ENCODE measurements around the gene UTS2B.

Gene UTS2B, protein sequence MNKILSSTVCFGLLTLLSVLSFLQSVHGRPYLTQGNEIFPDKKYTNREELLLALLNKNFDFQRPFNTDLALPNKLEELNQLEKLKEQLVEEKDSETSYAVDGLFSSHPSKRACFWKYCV

DNA sequence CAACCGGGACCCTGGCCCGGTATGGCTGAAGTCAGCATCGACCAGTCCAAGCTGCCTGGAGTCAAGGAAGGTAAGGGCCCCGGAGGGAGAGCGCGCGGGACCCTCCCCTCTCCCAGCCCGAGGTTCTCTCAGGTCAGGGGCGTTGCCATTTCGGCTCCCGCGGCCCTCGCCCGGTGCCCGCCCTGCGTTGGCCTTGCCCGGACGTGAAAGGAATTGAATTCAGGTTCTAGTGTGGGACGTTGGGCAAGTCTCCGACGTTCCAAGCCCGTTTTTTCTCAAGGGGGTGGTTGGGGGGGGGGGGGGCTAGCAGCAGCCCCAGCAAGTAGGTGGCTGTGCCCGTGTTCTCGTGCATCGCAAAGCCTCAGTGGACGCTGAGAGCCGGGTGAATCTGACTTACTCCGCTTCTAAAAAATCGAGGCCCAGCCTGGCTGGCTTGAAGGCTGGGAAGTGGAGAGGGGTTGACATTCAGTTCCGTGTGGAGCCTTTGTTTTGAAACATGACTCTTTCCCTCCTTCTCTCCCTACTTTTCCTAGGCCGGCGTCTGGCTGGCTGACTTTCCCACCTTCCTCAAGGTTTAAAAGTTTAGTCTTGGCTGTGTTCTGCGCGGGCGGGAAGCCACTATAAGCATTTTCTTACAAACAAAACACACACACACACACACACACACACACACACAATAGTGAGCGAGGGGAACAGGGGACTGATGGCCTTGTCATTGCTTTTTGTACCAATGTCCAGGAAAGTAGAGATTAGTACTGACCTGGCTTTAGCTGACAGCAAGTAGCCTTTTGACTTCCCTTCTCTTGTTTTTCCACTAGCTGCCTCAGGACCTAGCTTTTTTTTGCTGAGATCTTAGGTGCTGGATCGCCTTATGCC lies at the start of gene UTS2B:
UTS2B (minus strand) TSS at position 873 of the 876 bp plus-strand sequence. CDS start 48,337 bp downstream, outside the sequence.
- no peak for DNase-seq

DNA sequence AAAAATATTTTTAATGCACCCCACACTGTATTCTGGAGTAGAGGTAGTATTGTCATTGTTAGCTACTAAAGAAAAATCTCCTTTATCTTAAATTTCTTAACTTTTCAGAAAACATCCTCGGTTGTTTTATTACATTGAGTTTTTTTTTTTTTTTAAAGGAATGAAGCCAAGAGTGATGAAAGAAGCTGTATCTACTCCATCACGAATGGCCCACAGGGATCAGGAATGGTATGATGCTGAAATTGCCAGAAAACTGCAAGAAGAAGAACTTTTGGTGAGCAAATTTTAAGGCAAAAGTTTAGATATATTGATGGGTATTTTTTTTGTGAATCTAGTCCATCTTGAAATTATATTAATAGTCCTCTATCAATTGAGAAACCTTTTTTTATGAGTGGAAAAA lies 49.7 kb upstream of the UTS2B start:
- no peak for DNase-seq

DNA sequence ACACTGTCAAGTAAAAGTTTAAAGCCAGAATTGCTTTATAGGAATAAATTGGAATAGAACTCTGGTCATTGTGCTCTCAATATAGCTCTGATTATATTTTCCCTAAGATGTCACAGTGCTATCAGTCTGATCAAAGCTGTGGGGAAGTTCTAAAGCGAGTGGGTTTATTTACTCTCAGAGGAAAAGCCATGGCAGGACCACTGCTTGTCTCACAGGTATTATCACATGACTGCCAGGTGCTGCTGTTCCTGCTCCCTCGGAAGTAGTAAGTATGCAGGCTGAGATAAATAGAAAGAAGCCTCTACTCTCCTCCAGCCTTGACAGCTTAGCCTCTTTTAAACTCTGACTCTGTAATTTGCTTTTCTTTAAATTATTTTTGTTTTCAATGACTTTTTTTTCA lies 49.1 kb upstream of the UTS2B start:
- no peak for DNase-seq

DNA sequence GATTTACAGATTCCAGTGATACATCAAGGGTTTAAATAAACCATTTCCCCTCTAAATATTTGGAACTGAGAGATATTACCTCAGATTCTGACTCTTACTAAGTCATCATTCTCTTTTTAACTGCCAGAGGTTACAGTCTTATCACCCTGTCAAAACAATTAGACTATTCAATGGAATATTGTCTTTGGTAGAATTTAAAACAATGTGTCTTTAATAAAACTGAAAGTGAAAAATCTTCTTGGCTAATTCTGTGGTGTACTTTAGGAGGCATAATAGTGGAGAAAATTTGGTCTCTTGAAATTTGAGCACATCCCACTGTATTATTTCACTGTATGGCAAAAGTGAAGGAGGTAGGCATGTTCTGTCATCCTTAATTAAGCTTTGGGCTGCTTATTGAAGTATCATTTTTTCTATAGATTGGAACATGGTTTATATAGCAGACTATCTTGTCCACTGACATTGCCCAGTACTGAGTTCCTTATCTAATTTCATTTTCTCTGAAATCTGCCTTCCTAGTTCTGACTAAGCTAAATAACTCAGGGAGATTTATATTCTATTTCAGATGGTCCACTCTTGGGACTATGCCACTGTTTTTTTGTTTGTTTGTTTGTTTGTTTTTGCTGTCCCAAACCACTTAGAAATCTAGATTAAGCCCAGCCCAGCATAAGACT lies 48.0 kb upstream of the UTS2B start:
- no peak for DNase-seq

DNA sequence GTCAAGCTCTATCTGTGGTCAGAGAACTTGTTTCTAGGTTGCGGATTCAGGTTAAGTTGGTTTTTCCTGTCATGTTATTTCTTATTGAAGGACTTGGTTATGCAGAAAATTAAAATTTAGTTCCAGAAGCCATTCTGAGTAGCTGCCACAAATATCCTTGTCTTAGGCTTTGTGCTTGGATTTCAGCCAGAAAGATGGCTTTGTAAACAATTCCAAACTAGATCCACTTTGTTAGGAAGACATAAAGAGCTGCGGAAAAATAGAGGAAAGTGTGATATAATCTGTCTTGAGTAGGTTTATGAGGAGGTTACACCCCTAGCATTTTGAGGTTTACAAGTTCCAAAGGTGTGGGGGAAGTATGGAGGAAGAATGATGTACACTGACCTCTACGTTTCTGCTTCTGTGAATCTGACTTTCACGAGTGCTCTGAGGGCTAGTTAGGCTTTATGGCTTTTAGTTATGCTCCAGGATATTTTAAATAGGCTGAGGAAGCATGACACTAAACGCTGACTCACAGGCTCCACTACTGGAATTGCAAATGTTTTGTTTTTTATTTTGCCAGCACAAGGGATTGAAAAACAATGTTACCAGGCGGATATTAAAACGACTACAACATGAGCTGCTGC lies 46.3 kb upstream of the UTS2B start:
- DNase-seq, result no peak

DNA sequence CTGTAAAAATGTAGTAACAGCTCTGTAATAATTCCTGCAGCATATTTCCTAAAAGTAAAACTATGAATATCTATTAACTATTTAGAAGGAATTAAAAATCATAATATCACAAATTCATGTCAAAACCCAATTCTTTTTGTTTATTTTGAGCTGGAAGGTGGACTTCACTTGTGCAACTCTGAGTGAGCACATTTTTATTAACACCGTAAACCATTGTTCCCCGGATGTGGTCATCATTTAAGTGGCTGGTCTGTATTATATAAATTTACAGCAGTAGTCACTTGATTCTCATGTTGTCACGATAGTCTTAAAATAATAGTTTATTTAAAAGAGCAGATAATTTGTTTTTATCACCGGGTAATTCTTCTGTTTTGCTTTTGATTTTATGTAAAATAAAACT lies 43.0 kb upstream of the UTS2B start:
- no peak for DNase-seq

DNA sequence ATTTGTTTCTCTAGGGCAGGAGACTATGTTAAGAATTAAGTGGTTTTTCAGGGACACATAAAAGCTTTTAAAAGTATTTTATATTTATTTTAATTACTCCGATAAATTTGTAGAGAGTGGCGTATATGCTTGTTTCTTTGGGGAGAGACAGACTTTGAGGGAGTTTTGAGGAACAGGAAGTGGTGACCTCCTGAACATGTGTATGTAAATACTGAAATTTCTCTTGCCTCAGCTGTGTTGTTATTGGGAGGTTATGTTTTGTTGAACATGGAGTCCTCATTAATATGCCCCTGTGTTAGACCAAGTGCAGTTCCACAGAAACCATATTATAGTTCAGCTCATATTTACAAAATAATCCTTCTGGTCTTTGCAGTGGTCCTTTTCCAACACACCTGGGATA lies 41.8 kb upstream of the UTS2B start:
- DNase-seq, result no peak

DNA sequence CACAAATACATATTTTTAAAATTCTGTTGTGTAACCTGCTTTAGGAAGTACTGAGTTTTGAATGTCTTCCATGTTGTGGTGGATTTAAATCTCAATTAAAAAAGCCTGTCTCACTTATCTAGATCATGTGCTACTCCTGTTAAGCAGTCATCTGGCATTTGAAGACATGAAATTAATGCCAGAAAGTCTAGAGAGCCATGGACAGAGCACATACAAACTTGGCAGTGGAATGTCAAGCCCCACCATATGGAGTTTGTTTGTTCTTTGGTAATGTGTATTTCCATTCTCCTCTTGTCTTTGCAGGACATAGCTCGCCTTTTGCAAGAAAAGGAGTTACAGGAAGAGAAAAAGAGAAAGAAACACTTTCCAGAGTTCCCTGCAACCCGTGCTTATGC lies 39.3 kb upstream of the UTS2B start:
- no peak for DNase-seq

DNA sequence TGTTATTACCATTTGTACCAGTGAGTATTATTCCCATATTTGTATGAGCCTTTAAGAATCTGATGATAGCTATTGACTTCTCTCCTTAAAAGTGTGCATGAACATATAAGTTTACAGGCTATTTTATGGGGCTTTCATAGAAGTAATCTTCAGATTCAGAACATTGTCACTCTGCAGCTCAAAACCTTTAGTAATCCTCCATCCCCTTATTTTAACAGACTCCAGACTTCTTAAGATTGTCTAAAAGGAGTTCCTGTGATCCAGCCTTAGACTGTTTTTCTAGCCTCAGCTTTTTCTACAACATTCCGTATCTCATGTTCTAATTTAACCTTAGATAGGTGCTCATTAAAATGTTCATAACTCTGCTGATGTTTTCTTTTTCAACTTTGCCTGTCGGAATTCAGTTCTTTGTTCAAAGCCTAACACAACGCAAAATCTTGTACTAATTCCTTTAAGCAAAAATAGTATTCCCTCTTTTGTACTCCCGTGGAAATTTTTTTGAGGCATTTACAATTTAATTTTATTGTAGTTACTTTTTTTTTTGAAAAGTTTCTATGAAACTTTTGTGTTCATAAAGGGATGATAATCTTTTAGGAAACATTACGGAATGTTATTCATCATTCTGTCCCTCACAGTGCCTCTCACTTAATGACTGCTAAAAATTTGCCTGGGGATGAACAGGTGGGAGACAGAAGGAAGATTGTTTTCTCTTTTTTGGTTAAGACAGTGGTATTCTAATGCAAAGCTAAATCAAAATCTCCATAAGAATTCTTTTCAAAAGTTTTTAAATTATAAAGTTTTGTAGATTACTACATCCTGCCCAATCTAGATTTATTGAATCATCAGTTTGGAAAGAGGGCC lies 38.7 kb upstream of the UTS2B start:
- no peak for DNase-seq

DNA sequence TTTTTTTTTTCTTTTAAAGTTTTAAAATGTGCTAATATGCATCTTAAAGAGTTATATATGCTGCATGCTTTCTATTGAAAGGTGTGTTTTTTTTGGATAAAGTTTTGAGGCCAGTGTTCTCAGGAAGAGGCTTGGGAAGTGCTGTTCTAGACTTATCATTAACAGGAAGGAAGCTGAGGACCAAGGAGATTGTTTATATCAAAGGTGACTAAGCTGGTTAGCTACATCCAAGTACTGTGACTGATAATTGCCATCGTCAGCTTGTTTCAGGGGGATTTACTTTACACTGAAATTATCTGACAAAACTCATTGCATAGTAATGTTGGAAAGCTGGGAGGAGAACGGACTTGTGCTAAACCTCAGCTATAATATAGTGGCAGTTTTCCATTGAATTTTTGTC lies 36.3 kb upstream of the UTS2B start:
- no peak for DNase-seq

DNA sequence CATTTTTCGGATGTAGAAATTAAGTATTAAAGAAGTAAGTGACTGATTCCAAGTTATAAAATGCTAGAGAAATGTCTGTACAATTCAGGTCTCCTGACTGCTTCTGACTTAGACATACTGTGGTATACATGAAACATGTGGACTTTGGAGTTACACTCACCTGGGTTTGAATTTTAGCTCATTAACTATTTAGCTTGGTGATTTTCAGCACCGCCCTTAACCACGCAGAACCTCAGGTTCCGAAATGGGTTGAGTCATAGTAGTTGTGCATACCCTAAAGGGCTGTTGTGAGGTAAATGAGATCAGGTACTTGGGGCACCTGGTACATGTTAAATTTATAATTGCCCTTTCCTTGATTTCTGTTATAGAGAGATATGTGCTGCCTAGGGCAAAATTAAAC lies 32.9 kb upstream of the UTS2B start:
- no peak for DNase-seq

DNA sequence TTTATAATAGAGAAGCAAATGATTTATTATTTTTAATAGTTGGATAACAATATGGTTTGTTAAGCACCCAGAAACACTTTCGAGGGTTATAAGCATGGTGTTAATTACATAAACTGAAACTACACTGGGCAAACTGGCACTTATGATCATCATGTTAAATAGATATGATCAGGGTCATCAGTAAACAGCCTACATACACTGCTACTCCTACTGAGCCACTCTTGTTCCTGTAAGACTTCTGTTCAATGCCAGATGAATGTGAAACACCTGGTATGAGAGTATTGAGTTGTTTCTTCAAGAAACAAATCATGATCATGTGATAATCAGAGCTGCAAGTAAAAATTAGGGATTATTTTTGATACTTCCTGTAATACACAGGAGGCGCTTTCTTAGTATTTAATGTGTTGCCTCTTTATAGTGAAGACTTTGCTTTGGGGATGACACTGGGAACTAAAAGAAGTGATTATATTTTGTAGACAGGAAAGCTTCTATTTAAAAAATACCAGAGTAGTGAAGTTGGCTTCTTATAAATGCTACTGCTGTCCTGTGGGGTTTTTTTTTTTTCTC lies 32.3 kb upstream of the UTS2B start:
- no peak for DNase-seq

DNA sequence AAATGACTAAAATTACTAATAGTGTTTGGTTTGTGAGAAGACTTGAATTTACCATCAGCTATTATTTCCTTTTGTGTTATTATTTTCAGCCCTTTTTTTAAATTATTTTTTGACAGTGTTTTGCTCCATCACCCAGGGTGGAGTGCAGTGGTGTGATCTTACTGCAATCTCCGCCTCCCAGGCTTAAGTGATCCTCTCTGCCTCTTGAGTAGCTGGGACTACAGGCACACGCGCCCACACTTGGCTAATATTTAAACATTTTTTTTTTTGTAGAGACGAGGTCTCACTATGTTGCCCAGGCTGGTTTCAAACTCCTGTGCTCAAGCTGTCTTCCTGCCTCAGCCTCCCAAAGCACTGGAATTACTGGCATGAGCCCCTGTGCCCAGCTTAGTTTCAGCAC lies 31.7 kb upstream of the UTS2B start:
- no peak for DNase-seq

DNA sequence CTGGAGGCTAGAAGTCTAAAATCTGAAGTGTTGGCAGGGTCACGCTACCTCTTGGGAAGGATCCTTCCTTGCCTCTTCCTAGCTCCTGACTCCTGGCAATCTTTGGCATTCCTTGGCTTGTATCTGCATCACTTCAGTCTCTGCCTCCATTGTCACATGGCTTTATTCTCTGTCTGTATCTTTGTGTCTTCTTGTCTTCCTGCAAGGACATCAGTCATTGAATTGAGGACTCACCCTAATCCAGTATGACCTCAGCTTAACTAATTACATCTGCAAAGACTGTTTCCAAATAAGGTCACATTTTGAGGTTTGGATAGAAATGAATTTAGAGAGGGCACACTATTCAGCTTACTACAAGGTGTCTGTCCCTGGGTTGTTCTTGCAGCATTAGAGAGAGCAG lies 31.1 kb upstream of the UTS2B start:
- DNase-seq, result no peak

DNA sequence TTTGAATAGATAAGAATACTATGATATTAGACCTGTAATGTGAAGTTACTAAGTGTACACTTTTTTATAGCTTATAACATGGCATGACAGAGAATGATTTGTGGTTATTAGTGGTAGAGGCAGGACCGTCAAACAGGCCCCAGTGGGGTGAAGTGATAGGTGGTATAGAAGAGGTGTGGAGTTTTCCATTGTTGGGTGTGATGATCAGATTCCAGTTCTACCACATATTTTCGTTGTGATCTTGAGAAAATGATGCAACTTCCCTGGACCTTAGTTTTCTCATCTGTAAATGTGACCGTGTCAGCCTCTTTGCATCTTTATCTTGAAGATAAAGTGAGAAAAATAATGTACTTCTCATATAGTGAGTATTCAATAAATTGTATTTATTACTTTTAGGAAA lies 30.3 kb upstream of the UTS2B start:
- DNase-seq, result no peak

DNA sequence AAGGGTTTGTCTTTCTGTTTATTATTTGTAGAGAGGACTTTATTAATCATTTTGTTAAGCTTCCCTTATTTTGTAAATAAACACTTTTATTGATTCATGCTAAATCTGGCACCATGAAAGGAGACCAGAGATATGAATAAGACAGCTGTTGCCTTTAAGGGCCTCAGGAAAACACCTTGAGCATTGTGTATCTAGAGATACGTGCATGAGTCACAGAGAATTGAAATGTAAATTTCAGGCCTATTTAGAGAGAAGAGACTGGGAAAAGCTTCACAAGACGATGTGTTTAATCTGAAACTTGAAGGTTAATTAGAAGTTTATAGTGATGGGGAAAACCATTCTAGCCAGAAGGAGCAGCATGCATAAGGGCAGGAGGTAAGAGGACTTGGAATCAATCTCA lies 28.6 kb upstream of the UTS2B start:
- DNase-seq, result no peak

DNA sequence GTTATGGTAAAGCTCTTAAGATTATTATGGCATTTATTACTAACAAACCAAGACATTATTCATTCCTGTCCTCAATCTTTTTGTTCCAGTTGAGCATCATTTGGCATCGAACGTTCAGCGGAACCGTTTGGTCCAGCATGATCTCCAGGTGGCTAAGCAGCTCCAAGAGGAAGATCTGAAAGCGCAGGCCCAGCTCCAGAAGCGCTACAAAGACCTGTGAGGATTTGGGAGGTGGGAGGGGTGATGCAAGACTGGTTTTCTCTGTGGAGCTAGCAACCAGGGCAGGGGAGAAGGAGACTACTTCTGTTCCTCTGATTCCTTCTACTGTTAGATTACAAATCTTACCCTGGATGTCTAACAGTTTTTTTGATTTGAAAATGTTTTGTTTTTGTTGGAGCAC lies 27.6 kb upstream of the UTS2B start:
- no peak for DNase-seq

DNA sequence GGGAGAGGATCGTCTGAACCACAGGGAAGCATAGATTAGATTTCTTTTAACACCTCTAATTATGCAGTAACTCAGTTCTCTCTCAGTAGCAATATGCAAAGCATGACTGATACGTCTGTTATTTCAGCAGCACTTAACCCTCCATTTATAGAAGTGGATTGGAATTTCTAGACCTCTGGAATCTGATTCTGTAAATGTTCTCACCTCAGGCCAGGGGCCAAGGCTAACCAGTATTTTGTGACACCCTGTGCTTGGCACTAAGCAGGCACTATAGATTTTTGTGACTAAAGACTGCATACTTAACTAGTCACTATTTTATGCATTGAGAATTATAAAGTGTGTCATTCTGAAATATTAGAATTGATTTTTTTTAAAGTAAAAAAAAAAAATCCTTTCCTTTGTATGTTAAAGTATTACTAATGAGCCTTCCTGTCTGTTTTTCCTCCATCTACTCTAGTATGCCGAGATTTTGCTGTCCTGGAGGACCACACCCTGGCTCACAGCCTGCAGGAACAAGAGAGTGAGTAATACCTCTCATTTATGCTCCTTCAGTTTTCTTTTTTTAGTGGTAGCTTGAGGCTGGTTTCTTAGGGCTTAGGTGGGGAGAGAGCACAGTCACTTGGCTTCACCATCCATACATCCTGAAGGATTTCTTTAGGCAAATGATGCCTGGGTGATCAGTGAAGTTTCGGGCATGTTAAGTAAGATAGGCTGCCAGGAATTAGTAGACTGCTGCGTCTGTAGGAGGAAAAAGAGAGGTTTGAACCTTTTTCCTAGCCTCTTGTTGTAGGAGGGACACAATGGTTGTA lies 26.5 kb upstream of the UTS2B start:
- DNase-seq, result no peak

DNA sequence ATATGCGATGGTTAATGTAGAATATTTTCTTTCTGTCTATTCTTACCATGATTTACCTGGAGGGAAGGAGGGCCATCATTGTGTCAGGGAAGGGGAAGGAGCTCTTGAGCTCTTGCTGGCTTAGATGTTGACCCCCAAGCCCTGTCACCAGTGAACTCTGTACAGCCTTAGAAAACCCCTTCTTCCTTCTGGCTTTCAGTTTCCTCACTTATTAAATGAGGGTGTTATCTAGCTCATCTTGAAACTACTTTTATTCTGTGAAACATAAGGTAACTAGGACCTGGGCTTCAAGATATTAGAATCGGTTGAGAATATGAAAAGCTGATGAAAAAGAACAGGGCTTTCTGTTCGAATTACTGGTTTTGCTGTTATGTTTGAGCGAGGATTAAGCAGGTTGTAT lies 25.1 kb upstream of the UTS2B start:
- DNase-seq, result no peak

DNA sequence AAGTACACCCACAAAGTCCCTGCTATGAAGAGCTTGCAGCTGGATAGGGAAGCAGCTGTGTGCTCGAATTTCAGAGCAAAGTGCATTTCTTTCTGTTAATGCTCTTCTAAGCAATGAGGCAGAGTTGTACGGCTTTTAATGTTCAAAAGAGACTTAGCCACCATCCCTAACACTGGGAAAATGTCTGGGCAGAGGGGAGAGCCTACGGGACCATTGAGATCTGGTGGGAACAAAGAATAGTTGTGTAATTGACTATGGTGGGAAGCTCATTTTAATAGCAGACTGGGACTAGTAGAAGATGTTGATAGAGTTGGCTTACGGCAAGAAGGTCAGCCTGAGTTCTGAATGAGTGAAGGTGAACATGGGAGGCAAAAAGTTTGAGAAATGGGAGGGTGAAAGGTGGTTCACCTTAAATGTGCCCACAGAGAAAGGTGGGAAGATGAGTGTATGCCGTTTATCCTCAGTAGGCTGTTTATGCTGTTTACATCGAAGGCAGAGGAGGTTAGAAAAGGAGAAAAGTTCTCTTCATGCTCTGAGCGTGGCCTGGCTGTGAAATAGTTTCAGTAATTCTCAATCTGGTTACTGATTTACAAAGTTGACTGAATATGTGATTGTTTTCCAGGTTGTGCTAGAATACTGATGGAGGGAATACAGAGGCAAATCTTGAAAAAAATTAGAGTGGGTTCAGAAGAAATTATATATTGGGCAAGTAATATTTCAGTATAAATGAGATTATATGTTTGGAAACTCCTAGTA lies 22.9 kb upstream of the UTS2B start:
- no peak for DNase-seq

DNA sequence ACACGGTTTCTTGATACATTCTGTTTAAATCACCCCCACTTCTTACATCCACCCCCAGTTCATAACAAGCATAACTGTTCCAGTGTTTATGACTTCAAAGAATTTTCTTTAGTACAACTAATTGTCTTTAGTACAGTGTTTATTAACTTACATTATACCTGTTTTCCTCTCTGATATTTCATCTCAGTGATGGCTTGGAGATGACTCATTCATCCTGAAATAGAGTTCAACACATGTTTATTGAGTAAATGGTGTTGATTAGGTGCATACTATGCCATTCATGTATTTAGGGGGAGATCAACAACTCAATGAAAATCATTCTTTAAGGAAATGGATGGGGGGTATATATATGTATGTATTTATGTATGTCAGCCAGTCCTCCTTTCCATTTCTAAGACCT lies 21.7 kb upstream of the UTS2B start:
- no peak for DNase-seq
